Astrocyte (in vitro differentiated cells and primary cell): ENCODE results near the gene CEP131. TPM values are rescaled to one million over a fixed set of nuclear protein-coding genes. Genes with fewer than 3 reads are reported as not detected.

Experiments used
- DNase-seq: peaks from one replicate; pipeline ENCODE4 v3.0.0-alpha.2; 2010; ENCODE audit warnings: low read depth
- FAIRE-seq: peaks from 2 replicates; lab custom pipeline; 2011; peaks lifted over from hg19 to GRCh38; lab: Jason Lieb, UNC
- H2AFZ ChIP-seq: 2 replicates; pipeline ENCODE4 v1.6.0; 2012; ENCODE audit warnings: low read depth, low read length, inconsistent platforms
- H3K27ac ChIP-seq: 2 replicates; pipeline ENCODE4 v1.5.1; 2011; ENCODE audit warnings: low read depth, low read length, inconsistent platforms
- H3K27me3 ChIP-seq: 2 replicates; pipeline ENCODE4 v1.6.0; 2011; ENCODE audit warnings: low read length, inconsistent platforms; ENCODE audit not compliant: insufficient read depth
- H3K36me3 ChIP-seq: 2 replicates; pipeline ENCODE4 v1.5.1; 2011; ENCODE audit warnings: low read length, inconsistent platforms; ENCODE audit not compliant: insufficient read depth
- H3K4me1 ChIP-seq: 2 replicates; pipeline ENCODE4 v1.5.1; 2011; ENCODE audit warnings: low read length, inconsistent platforms; ENCODE audit not compliant: insufficient read depth
- H3K4me2 ChIP-seq: 2 replicates; pipeline ENCODE4 v1.6.0; 2012; ENCODE audit warnings: low read length, inconsistent platforms
- H3K4me3 ChIP-seq: 2 replicates; pipeline ENCODE4 v1.5.1; 2011; ENCODE audit warnings: low read depth, mild to moderate bottlenecking, low read length, inconsistent platforms; ENCODE audit not compliant: insufficient read depth
- H3K79me2 ChIP-seq: 2 replicates; pipeline ENCODE4 v1.6.0; 2012; ENCODE audit warnings: mild to moderate bottlenecking, low read length, inconsistent platforms; ENCODE audit not compliant: insufficient read depth
- H3K9ac ChIP-seq: 2 replicates; pipeline ENCODE4 v1.6.0; 2012; ENCODE audit warnings: mild to moderate bottlenecking, low read length, inconsistent platforms
- H3K9me3 ChIP-seq: 2 replicates; pipeline ENCODE4 v1.5.1; 2012; ENCODE audit warnings: low read depth, mild to moderate bottlenecking, low read length, inconsistent platforms; ENCODE audit not compliant: insufficient read depth
- H4K20me1 ChIP-seq: 2 replicates; pipeline ENCODE4 v1.6.0; 2012; ENCODE audit warnings: low read length, inconsistent platforms; ENCODE audit not compliant: insufficient read depth
- H3K27ac Mint-ChIP-seq: one replicate; pipeline ENCODE4 v1.8.0; 2021; ENCODE audit warnings: mild to moderate bottlenecking, mixed read lengths; ENCODE audit not compliant: unreplicated experiment
- H3K27me3 Mint-ChIP-seq: one replicate; pipeline ENCODE4 v1.8.0; 2021; ENCODE audit warnings: low read depth, mixed read lengths; ENCODE audit not compliant: unreplicated experiment
- H3K36me3 Mint-ChIP-seq: one replicate; pipeline ENCODE4 v1.8.0; 2021; ENCODE audit warnings: low read depth, mixed read lengths; ENCODE audit not compliant: unreplicated experiment
- H3K4me1 Mint-ChIP-seq: one replicate; pipeline ENCODE4 v1.8.0; 2021; ENCODE audit warnings: low read depth, mixed read lengths; ENCODE audit not compliant: unreplicated experiment
- H3K4me3 Mint-ChIP-seq: one replicate; pipeline ENCODE4 v1.8.0; 2021; ENCODE audit warnings: mild to moderate bottlenecking, moderate library complexity, mixed read lengths; ENCODE audit not compliant: unreplicated experiment
- H3K9me3 Mint-ChIP-seq: one replicate; pipeline ENCODE4 v1.8.0; 2021; ENCODE audit warnings: mild to moderate bottlenecking, mixed read lengths; ENCODE audit not compliant: unreplicated experiment
- CTCF ChIP-seq: IDR thresholded peaks from 2 replicates; pipeline ENCODE4 v1.5.1; 2011; ENCODE audit warnings: low read depth, mild to moderate bottlenecking, inconsistent platforms, low read length, moderate library complexity; ENCODE audit not compliant: insufficient read depth
- EZH2 ChIP-seq: IDR thresholded peaks from 2 replicates; pipeline ENCODE4 v1.6.1; 2012; ENCODE audit warnings: mild to moderate bottlenecking, low read length, inconsistent platforms; ENCODE audit not compliant: insufficient read depth
- total RNA-seq: library from RNA; stranded (reverse); gene quantifications from 2 replicates; pipeline ENCODE4 v1.2.1, GENCODE V29; 2021

The CEP131 gene
- total RNA-seq, 1 donor from 2014 or later: 5.8 TPM

DNA sequence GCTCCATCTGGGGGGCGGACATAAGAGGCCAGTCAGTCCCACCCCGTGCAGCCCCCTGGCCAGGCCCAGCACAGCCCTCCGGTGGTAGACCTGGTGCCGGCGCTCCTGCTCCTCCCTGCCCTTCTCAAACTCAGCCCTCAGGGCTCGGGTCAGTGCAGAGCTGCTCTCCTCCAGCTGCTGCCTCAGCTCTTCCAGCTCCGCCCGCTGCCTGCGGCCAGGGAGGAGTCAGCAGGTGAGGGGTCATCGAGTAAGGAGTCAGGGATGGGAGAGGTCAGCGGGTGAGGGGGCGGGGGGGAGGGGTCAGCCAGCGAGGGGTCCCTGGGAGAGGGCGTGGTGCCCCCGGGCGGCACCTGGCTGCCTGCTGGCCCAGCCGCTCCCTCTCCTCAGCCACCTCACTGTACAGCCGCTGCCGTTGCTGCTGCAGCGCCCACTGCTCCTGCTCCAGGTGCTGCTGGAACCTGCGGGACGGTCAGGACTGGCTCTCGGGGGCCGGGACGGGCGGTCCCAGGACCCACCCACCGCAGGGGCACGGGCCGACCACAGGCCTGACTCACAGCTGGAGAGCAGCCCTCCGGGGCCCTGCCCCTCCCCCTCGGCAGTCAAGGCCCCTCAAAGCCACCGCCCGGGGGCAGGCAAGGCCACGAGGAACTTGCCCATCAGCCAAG lies 30.2 kb downstream of the CEP131 start:
- Mint-ChIP-seq H3K9me3 (no peaks in the 10 kb centered on the region), H3K4me3 (no peak overlapping the region), H3K27me3 (no peaks in the 10 kb centered on the region), H3K36me3 (peaks cover 3% of the 10 kb centered on the region), H3K27ac (no peak overlapping the region), H3K4me1 (no peaks in the 10 kb centered on the region)
- FAIRE-seq (no peak), DNase-seq (no peak)
- no peaks in the 10 kb centered on the region for H3K9me3 ChIP-seq
- no peaks in the 10 kb centered on the region for H3K27me3 ChIP-seq
- H3K36me3 ChIP-seq: no peaks in the 10 kb centered on the region
- no peaks in the 10 kb centered on the region for H4K20me1 ChIP-seq
- H3K79me2 ChIP-seq: no peaks in the 10 kb centered on the region
- H2AFZ ChIP-seq: no peak overlapping the region
- H3K4me2 ChIP-seq: no peak overlapping the region
- no peaks in the 10 kb centered on the region for H3K4me1 ChIP-seq
- H3K4me3 ChIP-seq: no peak overlapping the region
- H3K27ac ChIP-seq: no peak overlapping the region
- H3K9ac ChIP-seq: no peak overlapping the region
- TF ChIP-seq EZH2: no peak
- no peak for TF ChIP-seq CTCF

- H3K27ac Mint-ChIP-seq: no peak overlapping the region
- no peak overlapping the region for H3K4me3 Mint-ChIP-seq
- no peak for FAIRE-seq
Measured at GRCh38 chr17:81191646-81192045, 31.1 kb downstream of the CEP131 start.

More at GRCh38 chr17:81191646-81192045, 31.1 kb downstream of the CEP131 start:
- DNase-seq: no peak
- H4K20me1 ChIP-seq: no peaks in the 10 kb centered on the region
- Mint-ChIP-seq H3K9me3 (no peaks in the 10 kb centered on the region), H3K27me3 (no peaks in the 10 kb centered on the region), H3K4me1 (no peaks in the 10 kb centered on the region), H3K36me3 (peaks cover 3% of the 10 kb centered on the region)
- no peaks in the 10 kb centered on the region for H3K79me2 ChIP-seq
- H3K4me2 ChIP-seq: no peak overlapping the region
- H3K27me3 ChIP-seq: no peaks in the 10 kb centered on the region
- H3K4me3 ChIP-seq: no peak overlapping the region
- TF ChIP-seq EZH2 (no peak), CTCF (no peak)
- no peak overlapping the region for H3K27ac ChIP-seq
- H3K36me3 ChIP-seq: no peaks in the 10 kb centered on the region
- no peak overlapping the region for H2AFZ ChIP-seq
- no peaks in the 10 kb centered on the region for H3K4me1 ChIP-seq
- no peak overlapping the region for H3K9ac ChIP-seq
- H3K9me3 ChIP-seq: no peaks in the 10 kb centered on the region
